GM19397 (cell line): Measurements from ENCODE around the gene ADGRG3.

ENCODE experiments used
- ATAC-seq: cut with Tn5 transposase; IDR thresholded peaks from one replicate; pipeline ENCODE4 v1.9.1; 2021; ENCODE audit warnings: mild to moderate bottlenecking, moderate library complexity; ENCODE audit not compliant: unreplicated experiment

Gene ADGRG3

DNA sequence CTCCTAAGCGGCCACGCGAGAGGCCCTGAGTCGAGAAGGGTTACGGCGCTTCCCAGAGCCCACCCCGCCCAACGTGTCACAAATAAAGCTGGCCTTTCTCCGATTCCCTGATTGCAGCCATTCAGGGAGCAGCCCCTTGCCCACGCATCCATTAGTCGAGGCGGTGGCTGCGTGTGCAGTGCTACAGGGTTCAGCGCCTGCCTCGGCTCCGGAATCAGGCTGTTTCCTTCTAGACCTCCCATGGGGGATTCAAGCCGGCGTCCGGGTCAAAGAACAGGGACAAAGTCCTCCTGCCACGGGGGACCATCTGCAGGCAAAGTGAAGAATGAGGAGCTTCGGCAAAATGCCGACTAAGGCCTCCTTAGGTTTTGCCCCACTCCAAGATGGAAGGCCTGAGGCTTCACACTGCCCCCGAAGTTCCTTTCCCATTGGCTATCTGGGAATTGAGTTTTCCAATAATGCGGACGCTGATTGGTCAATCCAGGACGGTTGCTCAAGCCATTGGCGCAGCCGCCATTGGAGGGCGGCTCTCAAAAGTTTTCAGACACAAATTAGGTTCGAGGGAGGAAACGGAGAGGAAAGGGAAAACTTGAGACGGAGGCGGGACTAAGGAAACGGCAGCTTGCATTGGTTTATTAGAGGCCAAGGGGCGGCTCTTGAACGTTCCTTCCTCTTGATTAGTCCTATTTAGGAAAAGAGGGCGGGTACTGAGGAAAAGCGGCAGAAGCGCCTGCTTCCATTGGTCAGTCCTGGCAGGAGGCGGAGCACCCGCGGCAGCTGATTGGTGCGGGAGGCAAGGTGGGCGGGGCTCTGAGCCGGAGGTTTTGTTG lies 67.0 kb downstream of the ADGRG3 start:
- ATAC-seq: peak; percentile 83

GRCh38 chr16:57735755-57736418 lies 67.8 kb downstream of the ADGRG3 start, which contains the start of gene KATNB1:
Gene KATNB1, plus strand, starts transcription at chr16:57735770. Its CDS starts 1,474 bp downstream, at chr16:57737244.
- no peak for ATAC-seq

DNA sequence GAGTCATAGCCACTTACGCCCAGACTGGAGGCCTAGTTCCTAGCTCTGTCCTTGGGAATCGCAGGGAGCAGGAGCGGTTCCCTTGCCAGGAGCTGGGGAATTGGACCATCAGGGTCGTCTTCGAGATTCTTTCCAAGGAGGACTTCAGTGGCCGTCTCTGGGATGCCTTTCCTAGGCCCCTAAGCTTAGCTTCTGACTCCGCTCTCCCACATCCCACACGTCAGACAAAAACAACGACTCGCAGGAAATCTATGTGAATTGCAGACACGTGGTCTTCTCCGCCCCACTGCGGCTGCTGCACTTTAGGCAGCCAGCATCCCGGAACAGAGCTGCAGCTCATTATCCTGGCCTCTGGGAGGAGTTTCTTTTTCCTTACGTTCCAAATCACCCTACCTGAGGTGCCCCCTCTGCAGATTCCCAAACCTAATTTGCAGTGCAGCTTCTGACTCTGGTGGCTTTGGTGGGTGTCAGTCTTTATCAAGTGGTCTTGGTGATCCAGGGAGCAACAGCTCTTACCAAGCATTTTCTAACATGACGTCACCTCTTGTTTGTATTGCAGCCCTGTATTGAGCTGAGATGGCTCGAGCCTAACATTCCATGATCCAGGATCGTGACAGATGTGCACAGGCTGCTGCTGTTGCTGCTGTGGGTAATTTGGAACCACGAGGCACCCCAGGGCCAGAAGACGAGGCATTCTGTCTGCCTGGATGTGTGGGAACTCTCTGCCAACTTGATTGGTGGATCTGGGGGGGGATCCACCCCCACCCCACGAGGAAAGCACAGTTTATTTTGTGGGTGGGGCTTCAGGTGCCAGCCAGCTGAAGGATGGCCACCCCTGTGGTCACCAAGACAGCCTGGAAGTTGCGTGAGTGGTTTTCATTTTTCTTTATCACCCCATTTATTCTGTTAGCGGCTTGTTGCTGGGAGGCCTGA lies 68.6 kb downstream of the ADGRG3 start:
- no peak for ATAC-seq

GRCh38 chr16:57738844-57739243 lies 70.7 kb downstream of the ADGRG3 start:
- no peak for ATAC-seq
